HepG2 (cell line): ENCODE measurements around the gene LRGUK.

Experiments
- POLR2AphosphoS2 ChIP-seq: IDR thresholded peaks from 2 replicates; pipeline ENCODE4 v1.6.1; 2011; ENCODE audit warnings: low read depth, low read length, improper control_type of control experiment
- RARA ChIP-seq: IDR thresholded peaks from 2 replicates; pipeline ENCODE4 v1.6.1; 2016; ENCODE audit warnings: missing genetic modification reagents, missing compliant biosample characterization
- SP4 ChIP-seq: sonication (generic); formaldehyde crosslinking; IDR thresholded peaks from 2 replicates; pipeline ENCODE4 v1.8.1; 2023; ENCODE audit warnings: mild to moderate bottlenecking, missing genetic modification reagents
- ZNF7 ChIP-seq: IDR thresholded peaks from 2 replicates; pipeline ENCODE4 v1.6.1; 2016; ENCODE audit warnings: missing biosample characterization, missing genetic modification reagents
- TF ChIP-seq, protein P1 (sequence below): IDR thresholded peaks from 2 replicates; pipeline ENCODE4 v1.4.0; 2020; ENCODE audit warnings: mild to moderate bottlenecking, missing genetic modification reagents
- TF ChIP-seq, protein P2 (sequence below): sonication (generic); formaldehyde crosslinking; IDR thresholded peaks from 2 replicates; pipeline ENCODE4 v1.4.0; 2020; ENCODE audit warnings: missing genetic modification reagents

DNA sequence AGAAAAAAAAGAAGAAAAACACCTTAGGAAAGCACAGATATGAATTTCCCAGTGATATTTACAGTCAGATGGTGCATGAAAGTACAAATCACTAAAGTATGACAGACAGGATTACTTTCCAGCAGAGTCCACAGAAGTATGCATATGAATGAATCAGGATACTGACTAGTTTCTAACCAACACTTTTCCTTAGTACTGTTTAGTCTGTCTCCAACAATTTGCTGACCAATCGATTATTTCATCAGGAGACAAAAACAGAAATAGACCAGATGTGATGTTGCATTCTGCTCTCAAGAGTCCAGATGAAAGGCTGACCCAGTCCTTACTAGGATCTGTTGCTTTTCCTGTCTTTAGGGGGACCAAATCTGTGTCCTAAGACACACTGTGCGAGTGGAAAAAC lies 175.0 kb downstream of the LRGUK start:
- TF ChIP-seq, protein P1, sequence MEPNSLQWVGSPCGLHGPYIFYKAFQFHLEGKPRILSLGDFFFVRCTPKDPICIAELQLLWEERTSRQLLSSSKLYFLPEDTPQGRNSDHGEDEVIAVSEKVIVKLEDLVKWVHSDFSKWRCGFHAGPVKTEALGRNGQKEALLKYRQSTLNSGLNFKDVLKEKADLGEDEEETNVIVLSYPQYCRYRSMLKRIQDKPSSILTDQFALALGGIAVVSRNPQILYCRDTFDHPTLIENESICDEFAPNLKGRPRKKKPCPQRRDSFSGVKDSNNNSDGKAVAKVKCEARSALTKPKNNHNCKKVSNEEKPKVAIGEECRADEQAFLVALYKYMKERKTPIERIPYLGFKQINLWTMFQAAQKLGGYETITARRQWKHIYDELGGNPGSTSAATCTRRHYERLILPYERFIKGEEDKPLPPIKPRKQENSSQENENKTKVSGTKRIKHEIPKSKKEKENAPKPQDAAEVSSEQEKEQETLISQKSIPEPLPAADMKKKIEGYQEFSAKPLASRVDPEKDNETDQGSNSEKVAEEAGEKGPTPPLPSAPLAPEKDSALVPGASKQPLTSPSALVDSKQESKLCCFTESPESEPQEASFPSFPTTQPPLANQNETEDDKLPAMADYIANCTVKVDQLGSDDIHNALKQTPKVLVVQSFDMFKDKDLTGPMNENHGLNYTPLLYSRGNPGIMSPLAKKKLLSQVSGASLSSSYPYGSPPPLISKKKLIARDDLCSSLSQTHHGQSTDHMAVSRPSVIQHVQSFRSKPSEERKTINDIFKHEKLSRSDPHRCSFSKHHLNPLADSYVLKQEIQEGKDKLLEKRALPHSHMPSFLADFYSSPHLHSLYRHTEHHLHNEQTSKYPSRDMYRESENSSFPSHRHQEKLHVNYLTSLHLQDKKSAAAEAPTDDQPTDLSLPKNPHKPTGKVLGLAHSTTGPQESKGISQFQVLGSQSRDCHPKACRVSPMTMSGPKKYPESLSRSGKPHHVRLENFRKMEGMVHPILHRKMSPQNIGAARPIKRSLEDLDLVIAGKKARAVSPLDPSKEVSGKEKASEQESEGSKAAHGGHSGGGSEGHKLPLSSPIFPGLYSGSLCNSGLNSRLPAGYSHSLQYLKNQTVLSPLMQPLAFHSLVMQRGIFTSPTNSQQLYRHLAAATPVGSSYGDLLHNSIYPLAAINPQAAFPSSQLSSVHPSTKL (CRISPR knock-in tag), result no peak
- TF ChIP-seq POLR2AphosphoS2 (no peak), SP4 (no peak), ZNF7 (CRISPR knock-in tag) (no peak), RARA (CRISPR knock-in tag) (no peak)
- TF ChIP-seq, protein P2, sequence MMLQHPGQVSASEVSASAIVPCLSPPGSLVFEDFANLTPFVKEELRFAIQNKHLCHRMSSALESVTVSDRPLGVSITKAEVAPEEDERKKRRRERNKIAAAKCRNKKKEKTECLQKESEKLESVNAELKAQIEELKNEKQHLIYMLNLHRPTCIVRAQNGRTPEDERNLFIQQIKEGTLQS (CRISPR knock-in tag), result no peak
